ENCODE results near the gene ODF4. TPM values are rescaled to one million over a fixed set of nuclear protein-coding genes. Genes with fewer than 3 reads are reported as not detected.
"Not testable (repeated sequence)": the region's sequence is repeated elsewhere in the genome, so short reads cannot be mapped to it uniquely, and the experiment has no call there.

ODF4 gene
- total and polyA plus RNA-seq, 4 donors, result not detected

DNA sequence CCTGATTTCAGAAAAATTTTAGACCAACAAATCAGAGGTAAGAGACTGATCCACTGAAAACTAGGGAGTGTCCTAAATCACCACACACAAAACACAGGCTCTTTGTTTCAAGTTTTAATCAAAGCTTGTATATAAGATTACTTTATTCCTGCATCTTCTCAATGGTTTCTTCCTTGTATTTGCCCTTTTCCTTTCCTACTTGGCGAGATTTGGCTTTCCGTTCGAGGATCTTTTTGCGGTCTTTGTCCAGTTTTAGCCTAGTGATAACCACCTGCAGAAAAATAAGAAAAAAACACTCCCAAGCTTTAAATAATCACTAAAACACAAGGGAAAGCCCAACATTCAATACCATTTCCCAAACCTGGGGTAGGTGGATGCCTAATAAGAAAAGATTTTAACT lies 37.8 kb downstream of the ODF4 start:
- DNase-seq (ENCODE audit: low spot score), result no peak
- no peak overlapping the region for H3K27ac ChIP-seq (ENCODE audit: low read depth in 1 of 2, low read length in 2 of 2)
- no peak overlapping the region for H3K9ac ChIP-seq (ENCODE audit: low read depth in 1 of 2, low read length in 2 of 2)
- peaks cover 12 to 39% (median 33%) of the 10 kb centered on the region in 4 donors for H3K36me3 ChIP-seq (ENCODE audit: control insufficient read depth in 4 of 4, insufficient read depth in 3 of 4, low read depth in 1 of 4, low read length in 3 of 4)
- WGBS, result 93% methylated on average over 4 of the region's 4 CpGs
- TF ChIP-seq, protein P1, sequence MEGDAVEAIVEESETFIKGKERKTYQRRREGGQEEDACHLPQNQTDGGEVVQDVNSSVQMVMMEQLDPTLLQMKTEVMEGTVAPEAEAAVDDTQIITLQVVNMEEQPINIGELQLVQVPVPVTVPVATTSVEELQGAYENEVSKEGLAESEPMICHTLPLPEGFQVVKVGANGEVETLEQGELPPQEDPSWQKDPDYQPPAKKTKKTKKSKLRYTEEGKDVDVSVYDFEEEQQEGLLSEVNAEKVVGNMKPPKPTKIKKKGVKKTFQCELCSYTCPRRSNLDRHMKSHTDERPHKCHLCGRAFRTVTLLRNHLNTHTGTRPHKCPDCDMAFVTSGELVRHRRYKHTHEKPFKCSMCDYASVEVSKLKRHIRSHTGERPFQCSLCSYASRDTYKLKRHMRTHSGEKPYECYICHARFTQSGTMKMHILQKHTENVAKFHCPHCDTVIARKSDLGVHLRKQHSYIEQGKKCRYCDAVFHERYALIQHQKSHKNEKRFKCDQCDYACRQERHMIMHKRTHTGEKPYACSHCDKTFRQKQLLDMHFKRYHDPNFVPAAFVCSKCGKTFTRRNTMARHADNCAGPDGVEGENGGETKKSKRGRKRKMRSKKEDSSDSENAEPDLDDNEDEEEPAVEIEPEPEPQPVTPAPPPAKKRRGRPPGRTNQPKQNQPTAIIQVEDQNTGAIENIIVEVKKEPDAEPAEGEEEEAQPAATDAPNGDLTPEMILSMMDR (IDR thresholded peaks at IDR 0.05; ENCODE audit: low read depth, low read length, missing input control), result no peak
- TF ChIP-seq NR2F2 (IDR thresholded peaks at IDR 0.05), result no peak
- TF ChIP-seq, protein P2, sequence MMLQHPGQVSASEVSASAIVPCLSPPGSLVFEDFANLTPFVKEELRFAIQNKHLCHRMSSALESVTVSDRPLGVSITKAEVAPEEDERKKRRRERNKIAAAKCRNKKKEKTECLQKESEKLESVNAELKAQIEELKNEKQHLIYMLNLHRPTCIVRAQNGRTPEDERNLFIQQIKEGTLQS (IDR thresholded peaks at IDR 0.05), result no peak
- TF ChIP-seq SP1 (IDR thresholded peaks at IDR 0.05), result no peak
- TF ChIP-seq YY1 (IDR thresholded peaks at IDR 0.05), result no peak
- no peak for TF ChIP-seq RXRA (IDR thresholded peaks at IDR 0.05)
- no peak for TF ChIP-seq JUND (IDR thresholded peaks at IDR 0.05)
- TF ChIP-seq RAD21 (IDR thresholded peaks at IDR 0.05), result no peak
- peaks cover 7 to 46% (median 38%) of the 10 kb centered on the region in 4 donors for H3K4me1 ChIP-seq (ENCODE audit: control insufficient read depth in 4 of 4, insufficient read depth in 4 of 4, low read length in 3 of 4)
- no peaks in the 10 kb centered on the region for H3K27me3 ChIP-seq (ENCODE audit: control insufficient read depth in 4 of 4, insufficient read depth in 4 of 4, low read length in 3 of 4)
- no peak overlapping the region for H3K4me3 ChIP-seq (ENCODE audit: low read depth in 1 of 3, low read length in 3 of 3)
- no peaks in the 10 kb centered on the region for H3K9me3 ChIP-seq (ENCODE audit: control insufficient read depth in 4 of 4, low read length in 3 of 4)

DNA sequence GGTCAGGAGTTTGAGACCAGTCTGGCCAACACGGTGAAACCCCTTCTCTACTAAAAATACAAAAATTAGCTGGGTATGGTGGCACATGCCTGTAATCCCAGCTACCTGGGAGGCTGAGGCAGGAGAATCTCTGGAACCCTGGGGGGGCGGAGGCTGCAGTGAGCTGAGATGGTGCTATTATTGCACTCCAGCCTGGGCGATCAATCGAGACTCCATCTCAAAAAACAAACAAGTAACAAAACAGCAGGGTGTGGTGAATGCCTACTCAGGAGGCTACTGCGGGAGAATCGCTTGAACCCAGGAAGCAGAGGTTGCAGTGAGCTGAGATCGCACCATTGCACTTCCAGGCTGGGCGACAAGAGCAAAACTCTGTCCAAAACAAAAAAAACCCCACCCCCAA lies 38.5 kb downstream of the ODF4 start:
- Histone ChIP-seq H3K36me3 (ENCODE audit: control insufficient read depth in 4 of 4, insufficient read depth in 3 of 4, low read depth in 1 of 4, low read length in 3 of 4) (peaks cover 12 to 39% (median 33%) of the 10 kb centered on the region in 4 donors), H3K4me1 (ENCODE audit: control insufficient read depth in 4 of 4, insufficient read depth in 4 of 4, low read length in 3 of 4) (peaks cover 7 to 46% (median 39%) of the 10 kb centered on the region in 4 donors)
- not testable (repeated sequence) for H3K27me3 ChIP-seq (ENCODE audit: control insufficient read depth in 4 of 4, insufficient read depth in 4 of 4, low read length in 3 of 4); DNase-seq (ENCODE audit: low spot score); H3K9ac ChIP-seq (ENCODE audit: low read depth in 1 of 2, low read length in 2 of 2); H3K27ac ChIP-seq (ENCODE audit: low read depth in 1 of 2, low read length in 2 of 2); H3K9me3 ChIP-seq (ENCODE audit: control insufficient read depth in 4 of 4, low read length in 3 of 4); H3K4me3 ChIP-seq (ENCODE audit: low read depth in 1 of 3, low read length in 3 of 3)
- WGBS, result 88% methylated on average over 8 of the region's 8 CpGs

- Histone ChIP-seq H3K27me3 (ENCODE audit: control insufficient read depth in 4 of 4, insufficient read depth in 4 of 4, low read length in 3 of 4) (no peaks in the 10 kb centered on the region), H3K4me3 (ENCODE audit: low read depth in 1 of 3, low read length in 3 of 3) (no peak overlapping the region), H3K9ac (ENCODE audit: low read depth in 1 of 2, low read length in 2 of 2) (no peak overlapping the region), H3K36me3 (ENCODE audit: control insufficient read depth in 4 of 4, insufficient read depth in 3 of 4, low read depth in 1 of 4, low read length in 3 of 4) (peaks cover 12 to 39% (median 33%) of the 10 kb centered on the region in 4 donors), H3K9me3 (ENCODE audit: control insufficient read depth in 4 of 4, low read length in 3 of 4) (no peaks in the 10 kb centered on the region), H3K4me1 (ENCODE audit: control insufficient read depth in 4 of 4, insufficient read depth in 4 of 4, low read length in 3 of 4) (peaks cover 11 to 61% (median 44%) of the 10 kb centered on the region in 4 donors), H3K27ac (ENCODE audit: low read depth in 1 of 2, low read length in 2 of 2) (no peak overlapping the region)
- 71% methylated on average over 3 of the region's 3 CpGs for WGBS
- no peak for TF ChIP-seq RAD21 (IDR thresholded peaks at IDR 0.05)
- TF ChIP-seq RXRA (IDR thresholded peaks at IDR 0.05), result no peak
- no peak for TF ChIP-seq EGR1 (IDR thresholded peaks at IDR 0.05; ENCODE audit: low read depth in 2 of 2)
- TF ChIP-seq HNF4G (IDR thresholded peaks at IDR 0.05), result no peak
- TF ChIP-seq HNF4A (conservative IDR thresholded peaks at IDR 0.05), result no peak
- no peak for DNase-seq (ENCODE audit: low spot score)
These were observed 40.4 kb downstream of the ODF4 start for GRCh38 chr17:8380049-8380448.

All from liver (tissue), 9 donors.